ENCODE measurements around the gene KCNJ6. TPM values are rescaled to one million over a fixed set of nuclear protein-coding genes. Genes with fewer than 3 reads are reported as not detected.

Gene KCNJ6
- total RNA-seq, 1 experiment from 2014 or later = 1.2 TPM

- no CpG with 5 or more reads among the region's 2 CpGs for WGBS (ENCODE audit: extremely low coverage, insufficient read length, low lambda C conversion rate)
- no peak overlapping the region for H3K18ac ChIP-seq (ENCODE audit: insufficient read length, low read depth, low read length)
- H3K9me3 Mint-ChIP-seq = no peaks in the 10 kb centered on the region
- H2BK12ac ChIP-seq (ENCODE audit: insufficient read length, low read depth, low read length) = no peak overlapping the region
- no peak overlapping the region for H2BK5ac ChIP-seq (ENCODE audit: insufficient read length, low read length)
- no peak overlapping the region for H2BK120ac ChIP-seq (ENCODE audit: low read depth, low read length, poor library complexity, severe bottlenecking)
- H3K4me1 Mint-ChIP-seq = 0 out of 4 replicates have a peak, but pooled peaks cover 0 to under 1% of the 10 kb centered on the region in 2 experiments
- H4K20me1 ChIP-seq (ENCODE audit: control insufficient read depth, insufficient read depth, insufficient read length) = no peaks in the 10 kb centered on the region
- no peak overlapping the region for H2AK5ac ChIP-seq (ENCODE audit: insufficient read length, low read length)
- H3K4me3 Mint-ChIP-seq = no peak overlapping the region
- no peaks in the 10 kb centered on the region for H3K23me2 ChIP-seq (ENCODE audit: insufficient read length, low read depth, low read length, poor library complexity, severe bottlenecking)
- H3K9me3 ChIP-seq (ENCODE audit: control insufficient read depth, low read depth, low read length) = no peaks in the 10 kb centered on the region
- no peak overlapping the region for H4K5ac ChIP-seq (ENCODE audit: insufficient read length, low read depth, low read length)
- no peak overlapping the region for H2AFZ ChIP-seq (ENCODE audit: low read length)
- H3K9ac ChIP-seq (ENCODE audit: extremely low read depth, insufficient read length, low read length) = no peak overlapping the region
- no peak overlapping the region for H3K27ac ChIP-seq (ENCODE audit: insufficient read length, low read depth, low read length)
- H3K4ac ChIP-seq (ENCODE audit: low read depth, low read length) = no peak overlapping the region
- H3K27me3 ChIP-seq (ENCODE audit: insufficient read depth, low read length) = no peaks in the 10 kb centered on the region
- no peak overlapping the region for H3K56ac ChIP-seq (ENCODE audit: insufficient read length, low read depth, low read length)
- H4K91ac ChIP-seq (ENCODE audit: insufficient read length, low read depth, low read length) = no peak overlapping the region
- H3K27me3 Mint-ChIP-seq (ENCODE audit: low read depth) = no peaks in the 10 kb centered on the region
- no peak overlapping the region for H2BK15ac ChIP-seq (ENCODE audit: low read depth, low read length)
- no peak overlapping the region for H3K14ac ChIP-seq (ENCODE audit: insufficient read depth, low read length)
- no peak overlapping the region for H4K8ac ChIP-seq (replicated peaks; ENCODE audit: insufficient read length, low read depth, low read length)
- H3K36me3 Mint-ChIP-seq (ENCODE audit: insufficient read depth in 1 of 3, low read depth in 3 of 3) = no peaks in the 10 kb centered on the region
- H3K23ac ChIP-seq (ENCODE audit: insufficient read length, low read depth, low read length) = no peak overlapping the region
- H2BK20ac ChIP-seq (ENCODE audit: low read depth, low read length, poor library complexity, severe bottlenecking) = no peak overlapping the region
- no peaks in the 10 kb centered on the region for H3K4me1 ChIP-seq (ENCODE audit: insufficient read depth, low read length)
- no peak overlapping the region for H3T11ph ChIP-seq (ENCODE audit: low read length)
- DNase-seq = no peak
- no peak for TF ChIP-seq CTCF (conservative IDR thresholded peaks at IDR 0.05)
- no peaks in the 10 kb centered on the region for H3K79me2 ChIP-seq (ENCODE audit: insufficient read depth, low read length)
- H3K27ac Mint-ChIP-seq = no peak overlapping the region
- no peak overlapping the region for H3K4me2 ChIP-seq (ENCODE audit: insufficient read depth, insufficient read length, low read length)
- no peaks in the 10 kb centered on the region for H3K79me1 ChIP-seq (ENCODE audit: insufficient read depth, low read depth, low read length, poor library complexity, severe bottlenecking)
Observed at GRCh38 chr21:37870221-37870620, 46.0 kb downstream of the KCNJ6 start.

All from H9 (cell line).